Fibroblast of skin of right quadriceps (primary cell): Measurements from ENCODE around the gene SIX6.
A peak's percentile ranks its signal among the peaks of the same experiment; 100 is the strongest.

Source experiments
- DNase-seq: peaks from one replicate; pipeline ENCODE4 v3.0.0-alpha.2; 2013

The SIX6 gene

GRCh38 chr14:60514741-60515491 lies 6.0 kb downstream of the SIX6 start:
- DNase-seq = no peak

- no peak for DNase-seq
These were observed 6.8 kb downstream of the SIX6 start for GRCh38 chr14:60515511-60516289.

- DNase-seq = no peak
These were observed 23.5 kb downstream of the SIX6 start for GRCh38 chr14:60532442-60532841.

GRCh38 chr14:60537663-60538062 lies 28.7 kb downstream of the SIX6 start:
- no peak for DNase-seq

- no peak for DNase-seq
These were observed 35.7 kb downstream of the SIX6 start for GRCh38 chr14:60544659-60545058.

GRCh38 chr14:60553808-60554207 lies 44.9 kb downstream of the SIX6 start:
- peak; percentile 14 for DNase-seq

- peak; percentile 76 for DNase-seq
These were observed 53.1 kb downstream of the SIX6 start for GRCh38 chr14:60561845-60562746.
